K562 (cell line): Measurements from ENCODE around the gene FSIP2. TPM values are rescaled to one million over a fixed set of nuclear protein-coding genes. Genes with fewer than 3 reads are reported as not detected.

Experiments used
- ATAC-seq: fragments of 200-7000 bp; cut with Tn5 transposase; 3 replicates; pipeline ENCODE4 v1.9.1; 2020; ENCODE audit warnings: moderate library complexity
- BruUV-seq: library from RNA; stranded (reverse); fragments of 400-500 nt; replicated peaks from 2 replicates; lab custom pipeline; 2021; lab: Mats Ljungman, UMichigan
- CTCF ChIA-PET: fragments of 300-600 bp; formaldehyde crosslinking; extraction: SDS; loops from one replicate; lab custom pipeline; 2021; ENCODE audit warnings: low intra/inter-chr PET ratio; lab: Yijun Ruan, JAX
- POLR2A ChIA-PET: fragments of 300-600, 350-650 bp; sonication (Branson Sonifier 250); formaldehyde crosslinking; extraction: SDS; loops from one replicate; lab custom pipeline; 2021; ENCODE audit warnings: antibody characterized with exemption, inconsistent platforms; lab: Yijun Ruan, JAX
- DNase-seq, 4 experiments: peaks; one replicate each; pipeline versions ENCODE4 v3.0.0 to v3.0.0-alpha.2; 2011 to 2018; ENCODE audit warnings: low spot score in 3 of 4, mixed read lengths in 3 of 4; ENCODE audit errors: extremely low read depth in 1 of 4
- FAIRE-seq: peaks from 2 replicates; lab custom pipeline; 2011; peaks lifted over from hg19 to GRCh38; lab: Jason Lieb, UNC
- H2AFZ ChIP-seq: 2 replicates; pipeline ENCODE4 v1.6.0; 2011; ENCODE audit warnings: low read depth, low read length, control low read depth, inconsistent platforms
- H3K27ac ChIP-seq: fragments of 200-600 bp; 3 replicates; pipeline ENCODE4 v1.8.0; 2011; ENCODE audit warnings: low read depth, mild to moderate bottlenecking, control low read depth, inconsistent platforms, low read length, moderate library complexity, mixed read lengths; ENCODE audit errors: extremely low read depth
- H3K27me3 ChIP-seq, 2 experiments: fragments of 300-600 bp in 1 of 2; 2 replicates in 1 of 2; 3 replicates in 1 of 2; pipeline versions ENCODE4 v1.6.0 to v1.8.0; 2011; ENCODE audit warnings: inconsistent platforms in 2 of 2, low read length in 2 of 2, mild to moderate bottlenecking in 1 of 2, mixed read lengths in 1 of 2, moderate library complexity in 1 of 2; ENCODE audit not compliant: control insufficient read depth in 2 of 2, insufficient read depth in 2 of 2
- H3K36me3 ChIP-seq: fragments of 300-600 bp; 3 replicates; pipeline ENCODE4 v1.8.0; 2011; ENCODE audit warnings: mild to moderate bottlenecking, low read length, inconsistent platforms; ENCODE audit not compliant: control insufficient read depth, insufficient read depth
- H3K4me1 ChIP-seq, 2 experiments: fragments of 200-600 bp in 1 of 2; replicated peaks in 1 of 2; 2 replicates in 1 of 2; 3 replicates in 1 of 2; pipeline versions ENCODE4 v1.5.1 to v1.8.0; 2011; ENCODE audit warnings: inconsistent platforms in 2 of 2, low read length in 2 of 2, mild to moderate bottlenecking in 1 of 2, mixed read lengths in 1 of 2, moderate library complexity in 1 of 2; ENCODE audit not compliant: control insufficient read depth in 2 of 2, insufficient read depth in 2 of 2
- H3K4me2 ChIP-seq: 2 replicates; pipeline ENCODE4 v1.6.1; 2011; ENCODE audit warnings: low read length, control low read depth, inconsistent platforms, mixed read lengths; ENCODE audit not compliant: insufficient read depth
- H3K4me3 ChIP-seq: fragments of 200-600 bp; sonication (generic), shearing (Covaris generic); 2 replicates; pipeline ENCODE4 v1.5.1; 2016; ENCODE audit warnings: control low read depth, inconsistent platforms
- H3K79me2 ChIP-seq: fragments of 200-600 bp; 3 replicates; pipeline ENCODE4 v1.8.0; 2011; ENCODE audit warnings: low read length, inconsistent platforms; ENCODE audit not compliant: control insufficient read depth, insufficient read depth
- H3K9ac ChIP-seq, 2 experiments: 2 replicates each; pipeline versions ENCODE4 v1.6.0 to v1.6.1; 2011; ENCODE audit warnings: low read depth in 2 of 2, low read length in 2 of 2, control low read depth in 1 of 2, inconsistent platforms in 1 of 2, mild to moderate bottlenecking in 1 of 2, mixed read lengths in 1 of 2; ENCODE audit not compliant: insufficient read depth in 1 of 2
- H3K9me1 ChIP-seq: one replicate; pipeline ENCODE4 v1.6.0; 2011; ENCODE audit warnings: inconsistent platforms, mild to moderate bottlenecking, low read length, moderate library complexity; ENCODE audit not compliant: control insufficient read depth, insufficient read depth
- H3K9me3 ChIP-seq: replicated peaks from 2 replicates; pipeline ENCODE4 v1.5.1; 2011; ENCODE audit warnings: low read depth, low read length, inconsistent platforms; ENCODE audit not compliant: control insufficient read depth, insufficient read depth
- H4K20me1 ChIP-seq: replicated peaks from 2 replicates; pipeline ENCODE4 v1.6.1; 2011; ENCODE audit warnings: low read length, inconsistent platforms, mixed read lengths; ENCODE audit not compliant: control insufficient read depth, insufficient read depth
- DDX20 ChIP-seq: fragments of 450-650 bp; IDR thresholded peaks from 2 replicates; pipeline ENCODE4 v1.6.1; 2016; ENCODE audit warnings: missing genetic modification characterization, low read depth, mild to moderate bottlenecking, missing compliant biosample characterization, moderate library complexity
- HMGN3 ChIP-seq: IDR thresholded peaks from 2 replicates; pipeline ENCODE4 v1.6.1; 2011; ENCODE audit warnings: borderline replicate concordance, low read depth, mild to moderate bottlenecking, mixed read lengths, low read length; ENCODE audit not compliant: insufficient read length; ENCODE audit errors: extremely low read depth
- MTF1 ChIP-seq: fragments of 250-450 bp; sonication (Bioruptor Pico); IDR thresholded peaks from 2 replicates; pipeline ENCODE4 v1.9.0; 2021; ENCODE audit warnings: moderate library complexity, mild to moderate bottlenecking, inconsistent platforms, borderline replicate concordance
- ZBTB9 ChIP-seq: fragments of 450-650 bp; formaldehyde crosslinking; IDR thresholded peaks from 2 replicates; pipeline ENCODE4 v1.4.0; 2020; ENCODE audit warnings: mild to moderate bottlenecking, moderate library complexity
- in situ Hi-C: fragments of 300-500 bp; cut with MboI; formaldehyde crosslinking; loops from 4 replicates; pipeline ENCODE4 v1.15.0; 2018; ENCODE audit warnings: inconsistent platforms, mixed read lengths
- intact Hi-C: fragments of 100-400 bp; cut with micrococcal nuclease; formaldehyde crosslinking; loops from 2 replicates; pipeline ENCODE4 v1.14.2; 2022
- polyA plus RNA-seq, 8 experiments: library from polyadenylated mRNA; depleted of rRNA in 4 of 8; stranded (reverse) in 5 of 8; unstranded in 3 of 8; fragments of >200 nt; fragmentation: Nextera tagmentation in 2 of 8; fragmentation: Illumina TruSeq in 1 of 8; extraction: Ambion mirVana in 2 of 8; extraction: Trizol in 1 of 8; gene quantifications; 2 replicates each; pipeline versions ENCODE4 v1.2.1 to v1.2.3, GENCODE V29; 2011 to 2014; ENCODE audit warnings: inconsistent platforms in 1 of 8, missing spikeins in 1 of 8
- total RNA-seq, 7 experiments: library from RNA; depleted of rRNA in 6 of 7; stranded (reverse); fragments of >200 nt in 6 of 7; fragmentation: Illumina TruSeq in 2 of 7; extraction: Trizol in 2 of 7; gene quantifications; 2 replicates each; pipeline versions ENCODE4 v1.2.1 to v1.2.3, GENCODE V29; 2011 to 2021; ENCODE audit warnings: low replicate concordance in 1 of 7
- TF ChIP-seq, protein P1 (sequence below): sonication (generic); formaldehyde crosslinking; IDR thresholded peaks from 2 replicates; pipeline ENCODE4 v1.8.1; 2023; ENCODE audit warnings: mild to moderate bottlenecking, missing genetic modification reagents

The FSIP2 gene
- total and polyA plus RNA-seq, 9 of the 15 experiments (the other 6 are each of a cell fraction or from before 2014, with no cell fraction given) = 0.01 to 0.04 TPM; not detected in 7

GRCh38 chr2:185817991-185818390 is 79.4 kb downstream of the FSIP2 start:
- Histone ChIP-seq H4K20me1 (no peaks in the 10 kb centered on the region), H3K27me3 (no peaks in the 10 kb centered on the region), H3K36me3 (no peaks in the 10 kb centered on the region), H2AFZ (no peak overlapping the region), H3K9me3 (no peaks in the 10 kb centered on the region; the same call in 1 of the 2 replicates), H3K79me2 (no peaks in the 10 kb centered on the region), H3K9ac (no peak overlapping the region), H3K4me3 (no peak overlapping the region), H3K4me2 (no peak overlapping the region), H3K4me1 (no peaks in the 10 kb centered on the region), H3K27ac (no peak overlapping the region), H3K9me1 (no peaks in the 10 kb centered on the region)
- BruUV-seq = no TSS peak
- FAIRE-seq (no peak), DNase-seq (no peak), ATAC-seq (no peak)
- in situ Hi-C loops (no loop called here), intact Hi-C loops (no loop called here)
- CTCF ChIA-PET = no interaction called here
- TF ChIP-seq ZBTB9 (CRISPR knock-in tag) (no peak), HMGN3 (no peak), MTF1 (no peak), DDX20 (tag) (no peak)
- TF ChIP-seq, protein P1, sequence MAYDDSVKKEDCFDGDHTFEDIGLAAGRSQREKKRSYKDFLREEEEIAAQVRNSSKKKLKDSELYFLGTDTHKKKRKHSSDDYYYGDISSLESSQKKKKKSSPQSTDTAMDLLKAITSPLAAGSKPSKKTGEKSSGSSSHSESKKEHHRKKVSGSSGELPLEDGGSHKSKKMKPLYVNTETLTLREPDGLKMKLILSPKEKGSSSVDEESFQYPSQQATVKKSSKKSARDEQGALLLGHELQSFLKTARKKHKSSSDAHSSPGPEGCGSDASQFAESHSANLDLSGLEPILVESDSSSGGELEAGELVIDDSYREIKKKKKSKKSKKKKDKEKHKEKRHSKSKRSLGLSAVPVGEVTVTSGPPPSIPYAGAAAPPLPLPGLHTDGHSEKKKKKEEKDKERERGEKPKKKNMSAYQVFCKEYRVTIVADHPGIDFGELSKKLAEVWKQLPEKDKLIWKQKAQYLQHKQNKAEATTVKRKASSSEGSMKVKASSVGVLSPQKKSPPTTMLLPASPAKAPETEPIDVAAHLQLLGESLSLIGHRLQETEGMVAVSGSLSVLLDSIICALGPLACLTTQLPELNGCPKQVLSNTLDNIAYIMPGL (CRISPR knock-in tag) = no peak
- POLR2A ChIA-PET = no interaction called here
